Gastrocnemius medialis (tissue), 4 donors: ENCODE data around the gene ZBTB20.

Source experiments
- POLR2A ChIP-seq, 2 donors: fragments of 450-650 bp; IDR thresholded peaks; one replicate each; pipeline ENCODE4 v1.6.1; 2017; ENCODE audit warnings: antibody characterized with exemption in 2 of 2, mild to moderate bottlenecking in 2 of 2, moderate library complexity in 2 of 2
- TF ChIP-seq, protein P1 (sequence below), 5 experiments: fragments of 450-650 bp in 3 of 5; fragments of 200-600 bp in 2 of 5; sonication (generic) in 2 of 5; IDR thresholded peaks in 4 of 5; conservative IDR thresholded peaks in 1 of 5; 1 replicate in 4 of 5; 2 replicates in 1 of 5; pipeline ENCODE4 v1.5.1; 2016 to 2019; ENCODE audit warnings: antibody characterized with exemption in 5 of 5, mild to moderate bottlenecking in 3 of 5, moderate library complexity in 3 of 5

DNA sequence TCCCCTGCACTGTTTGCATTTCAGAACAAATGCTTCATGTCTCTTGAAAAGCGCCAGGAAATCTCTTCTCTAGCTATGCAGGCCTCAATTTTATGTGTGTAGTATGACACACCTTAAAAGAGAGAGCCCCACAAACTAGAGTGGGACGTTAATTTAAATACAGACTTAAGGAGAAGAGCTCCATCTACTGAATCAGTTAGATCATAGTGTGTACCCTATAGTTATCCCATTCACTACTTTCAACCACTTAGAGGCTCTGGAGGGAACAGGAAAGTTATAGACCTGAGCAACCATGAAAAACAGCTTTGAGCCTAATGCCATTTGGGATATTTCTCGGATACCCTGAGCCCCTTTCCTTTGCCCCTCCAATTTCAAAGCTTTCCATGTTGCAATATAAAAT lies 699.5 kb downstream of the ZBTB20 start:
- TF ChIP-seq, protein P1, sequence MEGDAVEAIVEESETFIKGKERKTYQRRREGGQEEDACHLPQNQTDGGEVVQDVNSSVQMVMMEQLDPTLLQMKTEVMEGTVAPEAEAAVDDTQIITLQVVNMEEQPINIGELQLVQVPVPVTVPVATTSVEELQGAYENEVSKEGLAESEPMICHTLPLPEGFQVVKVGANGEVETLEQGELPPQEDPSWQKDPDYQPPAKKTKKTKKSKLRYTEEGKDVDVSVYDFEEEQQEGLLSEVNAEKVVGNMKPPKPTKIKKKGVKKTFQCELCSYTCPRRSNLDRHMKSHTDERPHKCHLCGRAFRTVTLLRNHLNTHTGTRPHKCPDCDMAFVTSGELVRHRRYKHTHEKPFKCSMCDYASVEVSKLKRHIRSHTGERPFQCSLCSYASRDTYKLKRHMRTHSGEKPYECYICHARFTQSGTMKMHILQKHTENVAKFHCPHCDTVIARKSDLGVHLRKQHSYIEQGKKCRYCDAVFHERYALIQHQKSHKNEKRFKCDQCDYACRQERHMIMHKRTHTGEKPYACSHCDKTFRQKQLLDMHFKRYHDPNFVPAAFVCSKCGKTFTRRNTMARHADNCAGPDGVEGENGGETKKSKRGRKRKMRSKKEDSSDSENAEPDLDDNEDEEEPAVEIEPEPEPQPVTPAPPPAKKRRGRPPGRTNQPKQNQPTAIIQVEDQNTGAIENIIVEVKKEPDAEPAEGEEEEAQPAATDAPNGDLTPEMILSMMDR (IDR thresholded peaks at IDR 0.05 in 4 of 5, conservative IDR thresholded peaks at IDR 0.05 in 1 of 5) = no peak
- no peak for TF ChIP-seq POLR2A (IDR thresholded peaks at IDR 0.05)
